ENCODE results near the gene DLGAP1. TPM values are rescaled to one million over a fixed set of nuclear protein-coding genes. Genes with fewer than 3 reads are reported as not detected.

Gene DLGAP1
- total and polyA plus RNA-seq, 2 of the 13 experiments (the other 11 are each of a cell fraction or from before 2014, with no cell fraction given) = 0.01 TPM; not detected in 1

GRCh38 chr18:3824101-3824500, 631.0 kb downstream of the DLGAP1 start (continued):
- TF ChIP-seq EED (CRISPR knock-in tag; IDR thresholded peaks at IDR 0.05) = no peak
- TF ChIP-seq ARID5B (CRISPR knock-in tag; IDR thresholded peaks at IDR 0.05) = no peak
- no peak for TF ChIP-seq MAF1 (CRISPR knock-in tag; IDR thresholded peaks at IDR 0.05; ENCODE audit: borderline replicate concordance)

GRCh38 chr18:3823073-3823472, 632.0 kb downstream of the DLGAP1 start:
- Histone ChIP-seq H3K9ac (ENCODE audit: insufficient read depth, low read depth, low read length) (no peak overlapping the region), H3K9me3 (ENCODE audit: low read length) (no peaks in the 10 kb centered on the region), H3K4me1 (ENCODE audit: insufficient read depth, low read length) (no peaks in the 10 kb centered on the region), H3K4me3 (replicated peaks in 1 of 3; ENCODE audit: insufficient read depth in 1 of 3, low read depth in 2 of 3, low read length in 3 of 3) (no peak overlapping the region), H2AFZ (ENCODE audit: low read length) (no peak overlapping the region), H3K27ac (ENCODE audit: extremely low read length, insufficient read depth, low read length) (no peak overlapping the region), H3K36me3 (replicated peaks in 1 of 2; ENCODE audit: control insufficient read depth in 1 of 2, insufficient read depth in 2 of 2, low read length in 2 of 2) (no peaks in the 10 kb centered on the region), H3K27me3 (ENCODE audit: control insufficient read depth in 1 of 2, insufficient read depth in 2 of 2, low read length in 2 of 2) (peaks cover 0 to 5% of the 10 kb centered on the region in 2 experiments; a peak in 1 of 5 replicates), H3K79me2 (ENCODE audit: insufficient read depth, low read length) (no peaks in the 10 kb centered on the region), H3K4me2 (ENCODE audit: low read depth, low read length) (no peak overlapping the region), H4K20me1 (ENCODE audit: insufficient read depth, low read length) (no peaks in the 10 kb centered on the region)
- POLR2A ChIA-PET = no interaction called here
- WGBS (ENCODE audit: low lambda C conversion rate) = 2% methylated on average over 3 of the region's 3 CpGs
- no TSS peak for BruUV-seq (replicated peaks)
- in situ Hi-C loops (cut with HindIII; ENCODE audit: extremely low pct_ligation_motif_present, low pct_unique_long_range_greater_than_20kb) (no loop called here), intact Hi-C loops (cut with micrococcal nuclease; ENCODE audit: unreplicated experiment) (no loop called here)
- CTCF ChIA-PET (ENCODE audit: low intra/inter-chr PET ratio, low total read pairs) = no interaction called here
- FAIRE-seq (no peak), ATAC-seq (no peak), DNase-seq (ENCODE audit: low spot score) (no peak)
- TF ChIP-seq ZNF609 (CRISPR knock-in tag; IDR thresholded peaks at IDR 0.05; ENCODE audit: borderline replicate concordance) = no peak
- no peak for TF ChIP-seq ZNF615 (CRISPR knock-in tag; IDR thresholded peaks at IDR 0.05; ENCODE audit: borderline replicate concordance)
- TF ChIP-seq KDM5A (IDR thresholded peaks at IDR 0.05; ENCODE audit: borderline replicate concordance, low read length) = no peak
- TF ChIP-seq TCF7 (IDR thresholded peaks at IDR 0.05; ENCODE audit: low read depth) = no peak
- TF ChIP-seq SCMH1 (CRISPR knock-in tag; IDR thresholded peaks at IDR 0.05; ENCODE audit: borderline replicate concordance) = no peak
- TF ChIP-seq ZNF773 (CRISPR knock-in tag; IDR thresholded peaks at IDR 0.05; ENCODE audit: borderline replicate concordance) = no peak
- no peak for TF ChIP-seq ZNF350 (CRISPR knock-in tag; IDR thresholded peaks at IDR 0.05; ENCODE audit: borderline replicate concordance, low read depth)
- TF ChIP-seq GLMP (CRISPR knock-in tag; IDR thresholded peaks at IDR 0.05; ENCODE audit: borderline replicate concordance) = no peak
- no peak for TF ChIP-seq NCOA1 (CRISPR knock-in tag; IDR thresholded peaks at IDR 0.05)

All from HepG2 (cell line).